Brain microvascular endothelial cell (primary cell): ENCODE measurements around the gene XKR7.

Experiments used
- DNase-seq: peaks from one replicate; pipeline ENCODE4 v3.0.0-alpha.2; 2020
- H3K27ac ChIP-seq: fragments of 250-450 bp; sonication (Bioruptor Pico); 2 replicates; pipeline ENCODE4 v1.5.1; 2020; ENCODE audit warnings: mild to moderate bottlenecking, moderate library complexity
- H3K27me3 ChIP-seq: fragments of 250-450 bp; sonication (Bioruptor Pico); replicated peaks from 2 replicates; pipeline ENCODE4 v1.5.1; 2020; ENCODE audit warnings: mild to moderate bottlenecking
- H3K36me3 ChIP-seq: fragments of 250-450 bp; sonication (Bioruptor Pico); replicated peaks from 2 replicates; pipeline ENCODE4 v1.5.1; 2020; ENCODE audit warnings: mild to moderate bottlenecking
- H3K4me3 ChIP-seq: 2 replicates; pipeline ENCODE4 v1.5.1; 2011; ENCODE audit warnings: low read depth, mild to moderate bottlenecking, control low read depth, low read length, moderate library complexity
- in situ Hi-C: cut with HindIII; loops from 2 replicates; pipeline ENCODE4 v1.10.0; 2017; ENCODE audit warnings: low sequenced_read_pairs, low pct_ligation_motif_present
- TF ChIP-seq, protein P1 (sequence below): IDR thresholded peaks from 2 replicates; pipeline ENCODE4 v1.5.1; 2011; ENCODE audit warnings: low read depth, mild to moderate bottlenecking, moderate library complexity, low read length, control low read depth, inconsistent platforms; ENCODE audit errors: missing control alignments

The XKR7 gene

DNA sequence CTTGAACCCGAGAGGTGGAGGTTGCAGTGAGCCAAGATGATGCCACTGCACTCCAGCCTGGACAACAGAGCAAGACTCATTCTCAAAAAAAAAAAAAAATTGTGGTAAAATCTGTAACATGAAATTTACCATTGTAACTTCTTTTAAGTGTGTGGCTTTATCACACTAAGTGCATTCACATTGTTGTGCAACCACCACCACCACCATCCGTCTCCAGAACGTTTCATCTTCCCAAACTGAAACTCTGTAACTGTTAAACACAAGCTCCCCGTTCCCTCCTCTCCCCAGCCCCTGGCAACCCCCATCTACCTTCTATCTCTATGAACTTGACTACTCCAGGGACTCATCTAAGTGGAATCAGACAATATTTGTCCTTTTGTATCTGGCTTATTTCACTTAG, 45.8 kb upstream of the XKR7 start:
- Histone ChIP-seq H3K4me3 (no peak overlapping the region), H3K27ac (no peak overlapping the region), H3K27me3 (peaks cover 2% of the 10 kb centered on the region), H3K36me3 (no peaks in the 10 kb centered on the region)
- no peak for DNase-seq
- TF ChIP-seq, protein P1, sequence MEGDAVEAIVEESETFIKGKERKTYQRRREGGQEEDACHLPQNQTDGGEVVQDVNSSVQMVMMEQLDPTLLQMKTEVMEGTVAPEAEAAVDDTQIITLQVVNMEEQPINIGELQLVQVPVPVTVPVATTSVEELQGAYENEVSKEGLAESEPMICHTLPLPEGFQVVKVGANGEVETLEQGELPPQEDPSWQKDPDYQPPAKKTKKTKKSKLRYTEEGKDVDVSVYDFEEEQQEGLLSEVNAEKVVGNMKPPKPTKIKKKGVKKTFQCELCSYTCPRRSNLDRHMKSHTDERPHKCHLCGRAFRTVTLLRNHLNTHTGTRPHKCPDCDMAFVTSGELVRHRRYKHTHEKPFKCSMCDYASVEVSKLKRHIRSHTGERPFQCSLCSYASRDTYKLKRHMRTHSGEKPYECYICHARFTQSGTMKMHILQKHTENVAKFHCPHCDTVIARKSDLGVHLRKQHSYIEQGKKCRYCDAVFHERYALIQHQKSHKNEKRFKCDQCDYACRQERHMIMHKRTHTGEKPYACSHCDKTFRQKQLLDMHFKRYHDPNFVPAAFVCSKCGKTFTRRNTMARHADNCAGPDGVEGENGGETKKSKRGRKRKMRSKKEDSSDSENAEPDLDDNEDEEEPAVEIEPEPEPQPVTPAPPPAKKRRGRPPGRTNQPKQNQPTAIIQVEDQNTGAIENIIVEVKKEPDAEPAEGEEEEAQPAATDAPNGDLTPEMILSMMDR, result no peak
- in situ Hi-C loops, result no loop called here

DNA sequence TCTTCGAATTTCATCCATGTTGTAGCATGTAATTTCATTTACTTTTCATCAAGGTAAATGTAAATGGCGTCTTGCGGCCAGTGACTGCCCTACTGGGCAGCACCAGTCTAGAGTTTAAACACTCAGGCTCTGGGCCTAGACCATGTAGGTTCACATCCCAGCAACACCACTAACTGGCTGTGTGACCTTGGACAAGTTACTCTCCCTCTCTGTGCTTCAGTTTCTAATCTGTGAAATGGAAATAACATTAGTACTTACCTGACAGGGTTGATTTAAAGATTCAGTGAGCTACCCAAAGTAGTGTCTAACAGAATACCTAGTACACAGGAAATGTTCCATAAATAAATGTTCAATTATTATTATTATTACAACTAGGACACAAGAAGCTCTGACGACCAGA, 45.4 kb upstream of the XKR7 start:
- in situ Hi-C loops, result no loop called here
- Histone ChIP-seq H3K27me3 (peaks cover 2% of the 10 kb centered on the region), H3K36me3 (no peaks in the 10 kb centered on the region), H3K4me3 (no peak overlapping the region), H3K27ac (no peak overlapping the region)
- DNase-seq, result no peak
- TF ChIP-seq, protein P1, result no peak

DNA sequence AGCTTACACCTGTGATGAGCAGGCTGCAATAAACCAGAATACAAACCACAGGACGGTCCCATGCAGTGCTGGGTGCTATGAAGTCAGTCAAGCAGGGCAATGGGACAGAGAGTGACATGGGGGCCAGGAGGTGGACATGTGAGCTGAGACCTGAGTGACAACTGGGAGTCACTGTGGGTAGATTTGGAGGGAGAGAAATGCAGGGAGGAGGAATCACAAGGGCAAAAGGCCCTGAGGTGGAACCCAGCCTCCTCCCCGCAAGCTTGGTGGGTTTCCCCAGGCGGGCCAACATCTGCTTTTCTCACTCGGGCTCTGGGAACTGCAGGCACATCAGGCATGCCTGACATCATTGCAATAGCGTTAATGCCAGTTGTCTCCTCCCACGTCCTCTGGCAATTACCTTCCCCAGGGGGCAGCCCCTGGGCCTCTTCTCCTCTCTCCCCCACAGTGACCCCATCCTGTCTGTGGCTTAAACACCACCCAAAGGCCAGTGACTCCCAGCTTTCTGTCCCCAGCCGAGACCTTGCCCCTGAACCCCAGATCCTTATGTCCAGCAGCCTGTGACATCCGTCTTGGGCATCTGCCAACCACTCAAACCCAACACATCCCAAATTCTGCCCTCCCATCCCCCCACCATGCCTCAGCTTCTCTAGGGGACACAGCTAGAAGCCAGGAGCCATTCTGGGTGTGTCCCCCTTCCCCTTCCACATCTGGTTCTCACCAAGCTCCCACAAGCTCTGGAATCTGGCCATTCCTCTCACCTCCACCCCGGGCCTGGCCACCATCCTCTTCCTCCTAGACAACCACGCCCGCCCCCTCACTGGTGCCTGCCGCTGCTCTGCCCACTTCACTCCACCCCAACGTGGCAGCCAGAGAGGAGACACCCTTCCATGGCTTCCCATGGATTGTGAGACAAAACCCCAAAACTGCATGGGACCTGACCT, 44.3 kb upstream of the XKR7 start:
- DNase-seq, result no peak
- in situ Hi-C loops, result no loop called here
- TF ChIP-seq, protein P1, result no peak
- Histone ChIP-seq H3K4me3 (no peak overlapping the region), H3K36me3 (no peaks in the 10 kb centered on the region), H3K27me3 (peaks cover 3% of the 10 kb centered on the region), H3K27ac (no peak overlapping the region)

DNA sequence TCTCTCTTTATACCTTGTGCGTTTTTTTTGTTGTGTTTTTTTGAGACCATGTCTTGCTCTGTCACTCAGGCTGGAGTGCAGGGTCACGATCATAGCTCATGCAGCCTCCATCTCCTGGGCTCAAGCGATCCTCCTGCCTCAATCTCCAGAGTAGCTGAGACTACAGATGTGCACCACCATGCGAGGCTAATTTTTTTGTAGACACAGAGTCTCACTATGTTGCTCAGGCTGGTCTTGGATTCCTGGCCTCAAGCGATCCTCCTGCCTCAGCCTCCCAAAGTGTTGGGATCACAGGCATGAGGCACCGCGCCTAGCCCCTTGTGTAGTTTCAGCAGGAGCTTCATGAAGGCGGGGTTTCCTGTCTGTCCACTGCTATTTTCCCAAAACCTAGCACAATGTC, 43.4 kb upstream of the XKR7 start:
- in situ Hi-C loops, result no loop called here
- H3K27ac ChIP-seq, result no peak overlapping the region
- peaks cover 6% of the 10 kb centered on the region for H3K27me3 ChIP-seq
- DNase-seq, result no peak
- TF ChIP-seq, protein P1, result no peak
- H3K36me3 ChIP-seq, result no peaks in the 10 kb centered on the region
- no peak overlapping the region for H3K4me3 ChIP-seq

DNA sequence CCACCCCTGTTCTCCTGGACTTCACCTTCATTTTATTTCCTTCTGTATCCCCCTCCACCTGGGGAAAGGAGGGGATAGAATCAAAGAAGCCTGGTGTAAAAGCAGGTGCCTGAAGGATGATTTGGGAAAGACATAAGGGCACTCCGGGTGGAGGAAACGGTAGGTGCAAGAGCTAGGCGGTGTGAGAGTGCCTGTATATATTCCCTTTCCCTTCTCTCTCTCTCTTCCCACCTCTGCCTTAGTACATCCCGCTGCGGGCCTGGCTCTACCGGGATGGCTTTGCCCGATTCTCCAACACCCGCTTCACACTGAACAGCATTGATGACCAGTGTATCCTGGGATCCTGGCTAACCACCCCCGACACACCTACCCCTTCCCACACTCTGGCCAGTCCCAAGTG, 42.3 kb upstream of the XKR7 start:
- peaks cover 4% of the 10 kb centered on the region for H3K27me3 ChIP-seq
- in situ Hi-C loops, result no loop called here
- H3K36me3 ChIP-seq, result no peaks in the 10 kb centered on the region
- no peak for DNase-seq
- TF ChIP-seq, protein P1, result no peak
- H3K4me3 ChIP-seq, result no peak overlapping the region
- H3K27ac ChIP-seq, result no peak overlapping the region
